ENCODE results near the gene C2orf76.

GRCh38 chr2:119409506-119409905 is 42.9 kb upstream of the C2orf76 start:
- TF ChIP-seq CTCF (IDR thresholded peaks at IDR 0.05) = no peak
- TF ChIP-seq POLR2A (IDR thresholded peaks at IDR 0.05) = no peak
